SU-DHL-6 (cell line): ENCODE measurements around the gene VCAN.

Source experiments
- H2AFZ ChIP-seq: fragments of 200-600 bp; sonication (generic); 2 replicates; pipeline ENCODE4 v1.6.1; 2014; ENCODE audit warnings: low read depth, mild to moderate bottlenecking, moderate library complexity, mixed read lengths, antibody characterized with exemption, low read length; ENCODE audit not compliant: severe bottlenecking
- H3F3A ChIP-seq: fragments of 200-600 bp; shearing (Covaris generic); 2 replicates; pipeline ENCODE4 v1.6.0; 2016; ENCODE audit warnings: antibody characterized with exemption, mild to moderate bottlenecking; ENCODE audit not compliant: insufficient read depth
- H3K27ac ChIP-seq: fragments of 200-600 bp; sonication (generic); 2 replicates; pipeline ENCODE4 v1.5.1; 2016; ENCODE audit warnings: low read depth, mild to moderate bottlenecking, low read length, moderate library complexity, mixed read lengths
- H3K27me3 ChIP-seq: fragments of 200-600 bp; sonication (generic), shearing (Covaris generic); 2 replicates; pipeline ENCODE4 v1.6.0; 2014; ENCODE audit warnings: mild to moderate bottlenecking, low read length
- H3K36me3 ChIP-seq: fragments of 200-600 bp; sonication (generic); 2 replicates; pipeline ENCODE4 v1.6.1; 2014; ENCODE audit warnings: mild to moderate bottlenecking, low read length, mixed read lengths
- H3K4me2 ChIP-seq: fragments of 300-600, 200-600 bp; shearing (Covaris generic), sonication (generic); 2 replicates; pipeline ENCODE4 v1.6.0; 2014; ENCODE audit warnings: low read length, low read depth, mild to moderate bottlenecking; ENCODE audit not compliant: poor library complexity, severe bottlenecking
- H3K4me3 ChIP-seq: fragments of 200-600 bp; sonication (generic); 2 replicates; pipeline ENCODE4 v1.5.1; 2014; ENCODE audit warnings: antibody characterized with exemption, low read length, mild to moderate bottlenecking, mixed read lengths; ENCODE audit not compliant: insufficient read depth, poor library complexity, severe bottlenecking
- H3K79me2 ChIP-seq: fragments of 200-600 bp; sonication (generic); 2 replicates; pipeline ENCODE4 v1.6.1; 2014; ENCODE audit warnings: mild to moderate bottlenecking, low read length, moderate library complexity; ENCODE audit not compliant: insufficient read depth
- H3K9ac ChIP-seq: fragments of 200-600 bp; sonication (generic); 2 replicates; pipeline ENCODE4 v1.7.0; 2014; ENCODE audit warnings: mild to moderate bottlenecking, low read length
- H3K9me2 ChIP-seq: fragments of 200-600 bp; sonication (generic); replicated peaks from 2 replicates; pipeline ENCODE4 v1.6.1; 2014; ENCODE audit warnings: low read length; ENCODE audit not compliant: insufficient read depth
- H3K9me3 ChIP-seq: fragments of 200-600 bp; sonication (generic); 2 replicates; pipeline ENCODE4 v1.6.1; 2014; ENCODE audit warnings: low read length, mixed read lengths; ENCODE audit not compliant: insufficient read depth
- H4K20me1 ChIP-seq: fragments of 200-600 bp; sonication (generic); 2 replicates; pipeline ENCODE4 v1.6.1; 2014; ENCODE audit warnings: low read depth, mild to moderate bottlenecking, antibody characterized with exemption, low read length, moderate library complexity, mixed read lengths
- EZH2phosphoT487 ChIP-seq: fragments of 200-600 bp; sonication (generic), shearing (Covaris generic); conservative IDR thresholded peaks from 2 replicates; pipeline ENCODE4 v1.6.1; 2018; ENCODE audit warnings: mild to moderate bottlenecking, antibody characterized with exemption, low read length, moderate library complexity, mixed read lengths
- TF ChIP-seq, protein P1 (sequence below): fragments of 200-600 bp; sonication (generic); IDR thresholded peaks from one replicate; pipeline ENCODE4 v1.5.1; 2017; ENCODE audit warnings: antibody characterized with exemption, mild to moderate bottlenecking, low read length, moderate library complexity; ENCODE audit not compliant: insufficient read depth, poor library complexity, severe bottlenecking

The VCAN gene

DNA sequence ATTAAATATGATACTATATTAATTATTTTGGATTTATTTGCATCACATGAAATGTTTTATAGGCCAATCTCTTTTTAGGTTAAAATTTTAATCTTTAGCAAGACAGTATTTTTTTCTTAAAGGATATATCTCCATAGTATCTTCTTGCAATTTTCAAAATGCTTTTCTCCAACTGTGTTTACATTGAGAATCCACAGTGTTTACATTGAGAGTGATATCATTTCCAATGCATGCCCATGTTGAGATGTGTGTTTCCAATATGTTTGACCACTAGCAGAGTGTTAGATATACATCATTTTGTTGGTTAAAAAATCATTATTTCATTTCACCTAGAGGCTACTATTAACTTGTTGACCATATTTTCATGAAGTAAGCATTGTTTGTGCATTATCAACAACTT, 17.3 kb downstream of the VCAN start:
- Histone ChIP-seq H3K79me2 (no peaks in the 10 kb centered on the region), H3K9ac (no peak overlapping the region), H2AFZ (no peak overlapping the region), H3K27me3 (no peaks in the 10 kb centered on the region), H3K27ac (no peak overlapping the region), H3K4me2 (no peak overlapping the region), H3K36me3 (no peaks in the 10 kb centered on the region), H3F3A (no peaks in the 10 kb centered on the region), H3K4me3 (no peak overlapping the region), H4K20me1 (no peaks in the 10 kb centered on the region), H3K9me3 (no peaks in the 10 kb centered on the region), H3K9me2 (no peaks in the 10 kb centered on the region)
- TF ChIP-seq, protein P1, sequence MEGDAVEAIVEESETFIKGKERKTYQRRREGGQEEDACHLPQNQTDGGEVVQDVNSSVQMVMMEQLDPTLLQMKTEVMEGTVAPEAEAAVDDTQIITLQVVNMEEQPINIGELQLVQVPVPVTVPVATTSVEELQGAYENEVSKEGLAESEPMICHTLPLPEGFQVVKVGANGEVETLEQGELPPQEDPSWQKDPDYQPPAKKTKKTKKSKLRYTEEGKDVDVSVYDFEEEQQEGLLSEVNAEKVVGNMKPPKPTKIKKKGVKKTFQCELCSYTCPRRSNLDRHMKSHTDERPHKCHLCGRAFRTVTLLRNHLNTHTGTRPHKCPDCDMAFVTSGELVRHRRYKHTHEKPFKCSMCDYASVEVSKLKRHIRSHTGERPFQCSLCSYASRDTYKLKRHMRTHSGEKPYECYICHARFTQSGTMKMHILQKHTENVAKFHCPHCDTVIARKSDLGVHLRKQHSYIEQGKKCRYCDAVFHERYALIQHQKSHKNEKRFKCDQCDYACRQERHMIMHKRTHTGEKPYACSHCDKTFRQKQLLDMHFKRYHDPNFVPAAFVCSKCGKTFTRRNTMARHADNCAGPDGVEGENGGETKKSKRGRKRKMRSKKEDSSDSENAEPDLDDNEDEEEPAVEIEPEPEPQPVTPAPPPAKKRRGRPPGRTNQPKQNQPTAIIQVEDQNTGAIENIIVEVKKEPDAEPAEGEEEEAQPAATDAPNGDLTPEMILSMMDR = no peak
- TF ChIP-seq EZH2phosphoT487 = no peak

DNA sequence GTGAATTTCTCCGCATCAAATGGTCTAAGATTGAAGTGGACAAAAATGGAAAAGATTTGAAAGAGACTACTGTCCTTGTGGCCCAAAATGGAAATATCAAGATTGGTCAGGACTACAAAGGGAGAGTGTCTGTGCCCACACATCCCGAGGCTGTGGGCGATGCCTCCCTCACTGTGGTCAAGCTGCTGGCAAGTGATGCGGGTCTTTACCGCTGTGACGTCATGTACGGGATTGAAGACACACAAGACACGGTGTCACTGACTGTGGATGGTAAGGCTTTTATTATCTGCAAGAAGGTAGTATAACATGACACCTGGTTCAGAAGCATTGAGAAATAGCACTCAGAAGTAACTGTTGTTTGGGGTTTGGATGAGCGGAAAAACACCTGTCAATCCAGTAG, 18.7 kb downstream of the VCAN start:
- TF ChIP-seq EZH2phosphoT487 = no peak
- TF ChIP-seq, protein P1 = no peak
- Histone ChIP-seq H3K36me3 (no peaks in the 10 kb centered on the region), H3K9me3 (no peaks in the 10 kb centered on the region), H3K27ac (no peak overlapping the region), H3K79me2 (no peaks in the 10 kb centered on the region), H3K4me2 (no peak overlapping the region), H3K9ac (no peak overlapping the region), H2AFZ (no peak overlapping the region), H3F3A (no peaks in the 10 kb centered on the region), H3K9me2 (no peaks in the 10 kb centered on the region), H3K27me3 (no peaks in the 10 kb centered on the region), H3K4me3 (no peak overlapping the region), H4K20me1 (no peaks in the 10 kb centered on the region)

GRCh38 chr5:83492331-83492730, 20.8 kb downstream of the VCAN start:
- TF ChIP-seq, protein P1 = no peak
- no peak for TF ChIP-seq EZH2phosphoT487
- no peak overlapping the region for H3K9ac ChIP-seq

DNA sequence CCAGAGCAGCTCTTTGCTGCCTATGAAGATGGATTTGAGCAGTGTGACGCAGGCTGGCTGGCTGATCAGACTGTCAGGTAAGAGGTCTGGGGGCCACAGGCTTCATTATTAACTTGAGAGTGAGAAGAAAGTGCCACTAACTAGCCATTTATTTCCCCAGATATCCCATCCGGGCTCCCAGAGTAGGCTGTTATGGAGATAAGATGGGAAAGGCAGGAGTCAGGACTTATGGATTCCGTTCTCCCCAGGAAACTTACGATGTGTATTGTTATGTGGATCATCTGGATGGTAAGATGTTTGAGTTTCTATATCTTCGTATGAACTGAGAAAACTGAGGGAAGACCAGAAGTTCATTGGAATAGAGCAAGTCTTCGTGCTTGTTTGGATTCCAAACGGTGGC, 22.1 kb downstream of the VCAN start:
- H4K20me1 ChIP-seq = no peaks in the 10 kb centered on the region
- no peak overlapping the region for H3K4me2 ChIP-seq
- H3K9me2 ChIP-seq = no peaks in the 10 kb centered on the region
- H3K36me3 ChIP-seq = no peaks in the 10 kb centered on the region
- no peak overlapping the region for H3K4me3 ChIP-seq
- no peaks in the 10 kb centered on the region for H3F3A ChIP-seq
- no peak for TF ChIP-seq EZH2phosphoT487
- TF ChIP-seq, protein P1 = no peak
- H3K27me3 ChIP-seq = no peaks in the 10 kb centered on the region
- H3K27ac ChIP-seq = no peak overlapping the region
- no peaks in the 10 kb centered on the region for H3K79me2 ChIP-seq
- H3K9ac ChIP-seq = no peak overlapping the region
- no peaks in the 10 kb centered on the region for H3K9me3 ChIP-seq
- H2AFZ ChIP-seq = no peak overlapping the region

More at GRCh38 chr5:83492331-83492730, 20.8 kb downstream of the VCAN start:
- Histone ChIP-seq H3K79me2 (no peaks in the 10 kb centered on the region), H3K9me2 (no peaks in the 10 kb centered on the region), H3K4me2 (no peak overlapping the region), H3K27ac (no peak overlapping the region), H4K20me1 (no peaks in the 10 kb centered on the region), H3K4me3 (no peak overlapping the region), H3F3A (no peaks in the 10 kb centered on the region), H2AFZ (no peak overlapping the region), H3K9me3 (no peaks in the 10 kb centered on the region), H3K36me3 (no peaks in the 10 kb centered on the region), H3K27me3 (no peaks in the 10 kb centered on the region)
